Left hindlimb (tissue), 1 donor: ENCODE measurements around the gene FAM20B.

Experiments
- DNase-seq: peaks from one replicate; pipeline ENCODE4 v3.0.0-alpha.2; 2018

FAM20B gene

DNA sequence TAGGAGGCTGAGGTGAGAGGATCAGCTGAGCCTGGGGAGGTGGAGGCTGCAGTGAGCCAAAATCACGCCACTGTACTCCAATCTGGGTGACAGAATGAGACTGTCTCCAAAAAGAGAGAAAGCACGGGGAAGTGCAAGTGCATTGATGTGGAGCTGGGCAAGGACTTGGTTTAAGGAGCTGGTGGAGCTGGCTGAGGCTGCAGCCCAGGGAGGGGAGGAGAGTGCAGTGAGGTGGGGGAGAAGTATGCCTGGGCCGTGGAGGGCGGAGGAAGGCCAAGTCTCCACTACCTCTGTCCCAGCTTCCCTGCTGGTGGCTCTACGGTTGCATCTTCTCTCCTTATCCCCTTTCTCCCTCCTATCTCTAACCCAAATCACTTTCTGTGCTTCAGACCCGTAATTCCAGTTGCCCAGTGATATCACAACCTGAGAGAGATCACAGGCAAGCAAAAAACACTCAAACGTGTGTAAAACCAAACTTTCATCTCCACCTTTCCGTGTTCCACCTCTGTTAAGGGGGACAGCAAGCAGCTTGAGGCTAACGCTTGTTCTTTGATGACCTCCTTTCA, 67.3 kb downstream of the FAM20B start:
- no peak for DNase-seq

DNA sequence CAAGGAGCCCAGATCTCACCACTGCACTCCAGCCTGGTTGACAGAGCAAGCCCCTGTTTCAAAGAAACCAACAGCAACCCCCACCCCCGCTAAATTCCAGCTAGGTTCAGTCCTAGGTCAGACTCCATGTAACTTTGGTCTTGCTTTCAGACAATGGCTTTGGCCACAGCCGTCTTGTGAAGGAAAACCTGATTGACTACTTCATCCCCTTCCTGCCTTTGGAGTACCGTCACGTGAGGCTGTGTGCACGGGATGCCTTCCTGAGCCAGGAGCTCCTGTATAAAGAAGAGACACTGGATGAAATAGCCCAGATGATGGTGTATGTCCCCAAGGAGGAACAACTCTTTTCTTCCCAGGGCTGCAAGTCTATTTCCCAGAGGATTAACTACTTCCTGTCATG, 69.1 kb downstream of the FAM20B start:
- no peak for DNase-seq

DNA sequence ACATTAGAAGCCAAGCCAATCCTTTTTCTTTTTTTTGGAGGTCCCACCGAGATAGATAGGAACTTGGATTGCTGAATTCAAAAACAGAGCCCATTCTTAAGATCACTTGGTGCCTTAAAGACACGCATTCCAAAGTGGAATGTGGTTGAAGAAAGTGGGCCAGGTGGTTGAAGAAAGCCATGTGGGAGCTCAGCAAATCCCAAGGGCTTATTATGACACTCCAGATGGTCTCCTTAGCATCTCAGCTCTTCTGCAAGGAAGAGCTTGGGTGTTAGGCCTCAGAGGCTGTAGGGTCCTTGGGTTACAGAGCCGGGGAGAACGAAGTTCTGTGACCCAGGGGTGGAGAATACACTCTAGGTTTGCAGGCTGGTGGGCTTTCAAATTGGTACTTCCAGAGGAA, 69.7 kb downstream of the FAM20B start:
- no peak for DNase-seq

DNA sequence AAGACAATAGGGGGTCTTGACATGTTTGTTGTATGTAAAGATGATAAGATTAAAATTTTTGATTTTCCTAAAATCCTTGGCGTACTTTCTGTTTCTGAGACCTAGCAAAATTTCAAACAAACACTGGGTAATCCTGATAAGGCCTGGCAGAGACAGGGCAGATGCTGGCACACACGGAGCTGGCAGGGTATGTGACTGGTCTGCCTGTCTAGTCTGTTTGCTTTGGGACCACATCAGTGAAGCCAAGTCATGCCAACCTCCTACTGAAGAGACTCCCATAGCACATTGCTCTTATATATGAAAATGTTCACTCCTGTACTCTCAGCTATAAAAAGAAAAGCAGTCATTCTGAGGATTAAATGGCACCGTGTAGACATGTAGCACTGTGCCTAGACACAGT, 70.2 kb downstream of the FAM20B start:
- no peak for DNase-seq

DNA sequence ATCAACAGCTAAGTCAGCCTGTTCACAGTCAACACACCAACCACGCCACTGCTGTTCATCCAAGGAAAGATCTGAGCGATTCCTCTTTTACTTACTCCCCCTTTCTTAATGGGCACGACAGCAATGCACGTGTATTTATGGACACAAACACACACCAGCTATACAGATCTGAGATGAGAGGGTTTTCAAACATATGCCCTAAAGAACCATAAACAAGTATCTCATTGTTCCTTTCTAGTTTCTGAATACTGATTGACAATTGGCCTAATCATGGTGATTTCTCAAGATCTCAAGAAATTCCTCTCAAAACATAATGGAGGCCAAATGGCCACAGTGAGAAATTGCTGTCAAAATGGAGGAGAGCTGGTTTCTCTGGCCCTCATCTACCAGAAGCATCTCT, 74.2 kb downstream of the FAM20B start:
- DNase-seq = no peak

DNA sequence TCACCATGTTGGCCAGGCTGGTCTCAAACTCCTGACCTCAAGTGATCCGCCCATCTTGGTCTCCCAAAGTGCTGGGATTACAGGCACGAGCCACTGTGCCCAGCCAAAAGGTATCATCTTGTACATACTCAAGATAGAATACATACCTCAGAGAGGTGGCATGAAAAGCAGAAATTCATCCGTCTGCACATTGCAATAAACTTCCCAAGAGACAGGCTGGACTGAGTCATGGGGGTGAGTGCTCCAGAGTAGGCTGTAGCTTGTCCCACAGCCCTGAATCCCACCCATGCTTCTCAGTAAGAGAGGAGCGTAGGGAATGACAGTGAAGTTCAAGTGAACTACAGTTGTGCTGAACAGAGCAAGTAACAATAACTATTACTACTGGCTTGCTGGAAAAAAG, 75.9 kb downstream of the FAM20B start:
- DNase-seq = no peak

DNA sequence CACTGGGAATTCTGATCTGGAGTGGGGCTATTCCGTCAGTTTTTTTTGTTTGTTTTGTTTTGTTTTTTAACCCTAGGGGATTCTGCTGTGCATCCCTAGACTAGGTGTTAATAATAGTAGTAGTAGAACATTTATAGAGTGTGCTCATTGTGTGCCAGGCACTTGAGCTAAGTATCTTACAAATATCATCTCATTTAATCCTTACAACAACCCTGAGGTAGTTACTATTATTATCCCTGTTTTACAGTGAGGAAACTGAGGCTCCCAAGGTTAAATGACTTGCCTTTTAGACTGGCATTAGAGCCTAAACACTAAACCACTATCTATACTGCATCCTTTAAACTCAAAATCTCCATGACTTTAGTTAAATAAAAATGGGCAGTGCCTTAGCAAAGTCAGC, 78.3 kb downstream of the FAM20B start:
- DNase-seq = no peak

DNA sequence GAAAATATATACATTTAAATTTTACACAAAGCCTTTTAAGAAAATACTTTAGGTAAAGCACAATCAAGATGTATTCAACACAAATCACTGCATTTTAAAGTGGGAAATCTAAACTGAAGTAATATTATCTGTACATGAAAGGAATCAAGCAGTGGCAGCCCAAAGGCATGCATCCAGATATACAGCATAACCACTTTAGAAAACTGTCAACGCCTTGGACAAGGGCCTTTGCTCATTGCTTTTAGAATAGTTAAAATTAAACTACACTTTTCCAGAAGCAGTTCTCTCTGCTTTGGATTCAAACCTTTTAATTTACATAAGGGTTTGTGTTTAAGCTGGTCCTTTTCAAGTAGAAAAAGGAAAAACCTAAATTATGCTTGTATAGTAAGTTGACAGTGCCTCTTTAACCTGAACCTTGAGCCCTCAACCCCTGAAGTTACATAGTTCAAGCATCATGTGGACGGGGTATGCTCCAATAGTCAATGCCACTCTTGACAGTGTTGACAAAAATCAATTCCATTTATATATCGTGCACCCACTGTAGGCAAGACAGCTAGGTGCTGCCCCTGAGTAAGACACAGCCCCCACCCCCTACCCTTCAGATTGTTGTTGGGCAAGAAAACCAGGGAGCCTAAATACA, 79.0 kb downstream of the FAM20B start:
- DNase-seq = no peak

DNA sequence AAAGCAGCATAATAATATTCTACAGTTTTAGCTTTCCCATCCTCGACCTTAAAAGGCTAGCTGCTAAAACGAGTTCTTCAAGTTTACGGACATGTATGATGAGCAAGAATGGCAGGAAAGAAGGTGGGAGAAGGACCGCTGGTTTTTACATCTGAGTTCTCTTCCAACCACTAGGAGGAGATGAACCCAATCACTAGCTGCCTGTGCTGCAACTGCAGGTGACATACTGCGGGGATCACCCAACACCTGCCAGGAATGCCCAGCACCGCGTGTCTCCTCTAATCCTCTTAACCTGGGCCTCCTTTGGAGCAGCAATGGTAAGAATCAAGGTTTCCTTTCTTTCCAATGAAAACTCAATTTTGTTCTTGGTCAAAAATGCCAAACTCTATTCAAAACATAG, 79.7 kb downstream of the FAM20B start:
- no peak for DNase-seq

DNA sequence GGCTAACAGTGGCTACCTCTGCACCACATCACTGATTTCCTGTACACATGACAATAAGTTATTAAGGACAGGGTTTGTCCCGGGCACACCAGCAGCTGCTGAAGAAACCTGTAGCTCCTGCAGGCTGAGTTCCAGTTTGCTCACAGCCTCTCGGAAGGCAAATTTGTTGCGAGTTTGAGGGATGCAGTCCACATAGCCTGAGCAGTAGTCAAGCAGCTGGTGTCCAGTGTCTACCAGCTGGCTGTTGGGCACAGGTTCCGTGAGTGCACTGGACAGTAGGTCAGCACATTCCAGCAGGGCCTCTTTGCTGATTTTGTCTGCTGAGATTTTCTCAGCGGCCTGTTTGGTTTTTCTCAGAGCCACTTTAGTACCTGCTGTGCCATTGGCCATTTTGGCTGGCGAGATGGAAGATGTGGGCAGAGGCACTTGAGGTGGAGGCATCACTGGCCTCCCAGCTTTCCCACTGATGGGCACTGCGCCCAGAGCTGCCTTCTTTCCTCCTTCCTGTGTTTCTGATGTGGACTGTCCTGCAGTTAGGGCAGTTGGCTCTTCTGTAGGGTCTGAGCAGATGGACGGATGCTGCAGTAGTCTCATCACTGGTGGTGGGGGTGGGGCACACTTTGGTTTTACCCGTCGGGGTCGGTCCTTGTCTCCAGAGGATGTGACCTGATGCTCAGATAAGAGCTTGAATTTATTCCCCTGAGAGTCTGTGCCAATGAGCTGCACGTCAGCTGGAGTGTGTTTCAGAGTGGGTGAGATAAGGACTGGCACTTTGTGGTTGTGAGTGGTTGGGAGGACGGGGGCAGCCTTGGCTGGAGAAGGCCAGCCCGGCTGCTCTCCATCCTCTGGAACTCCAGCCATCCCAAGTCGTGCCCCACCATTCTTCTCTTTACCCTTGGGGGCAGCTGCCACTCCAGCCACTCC, 82.3 kb downstream of the FAM20B start:
- no peak for DNase-seq

DNA sequence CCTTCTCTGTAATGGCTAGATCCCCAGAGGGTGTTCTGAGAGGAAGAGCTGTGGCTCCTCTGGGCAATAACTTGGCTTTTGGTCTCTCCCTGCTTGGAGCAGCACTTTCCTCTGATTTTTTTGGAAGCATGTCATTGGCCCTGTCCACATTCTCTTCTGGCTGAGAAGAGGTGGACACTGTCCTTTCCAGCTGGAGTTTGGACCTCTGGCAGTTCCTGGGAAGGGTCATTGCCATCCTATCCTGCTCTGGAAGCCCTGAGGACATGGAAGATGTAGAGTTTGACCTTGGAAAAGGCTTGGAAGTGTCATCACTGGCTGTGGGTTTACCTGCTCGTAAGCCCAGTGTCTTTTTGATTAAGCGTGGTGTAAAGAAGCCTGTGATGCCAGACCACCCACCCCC, 83.0 kb downstream of the FAM20B start:
- DNase-seq = no peak

DNA sequence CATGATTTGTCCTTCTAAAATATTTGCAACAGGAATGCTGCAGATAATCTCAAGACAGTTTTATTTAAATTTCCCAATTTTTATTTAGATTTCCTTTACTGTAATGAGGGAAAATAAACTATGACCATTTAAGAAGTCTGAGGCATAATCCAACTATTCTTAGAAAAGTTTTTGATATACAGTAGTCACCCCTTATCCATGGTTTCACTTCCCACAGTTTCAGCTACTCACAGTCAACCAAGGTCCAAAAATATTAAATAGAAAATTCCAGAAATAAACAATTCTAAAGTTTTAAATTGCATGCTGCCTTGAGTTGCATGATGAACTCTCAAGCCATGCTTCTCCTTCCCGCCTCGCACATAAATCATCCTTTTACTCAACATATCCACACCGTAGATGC, 89.5 kb downstream of the FAM20B start:
- no peak for DNase-seq

DNA sequence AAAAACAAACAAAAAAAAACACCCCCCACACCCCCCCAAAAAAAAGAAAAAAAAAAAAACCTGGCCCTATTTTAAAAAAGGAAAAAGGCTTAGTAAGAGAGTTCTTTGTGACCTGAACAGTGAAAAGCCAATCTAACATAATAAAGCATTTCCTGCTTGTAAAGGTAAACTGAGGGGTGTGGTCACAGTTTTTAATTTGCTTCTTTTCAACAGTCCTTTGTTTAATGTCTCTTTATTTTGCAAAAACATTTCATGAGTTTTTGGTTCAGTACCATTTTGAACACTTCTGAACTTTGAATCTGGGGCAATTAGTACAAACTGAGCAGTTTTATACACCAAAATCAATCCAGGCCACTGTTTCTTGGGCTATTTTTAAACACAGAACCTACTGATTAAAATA, 93.8 kb downstream of the FAM20B start:
- DNase-seq = no peak

DNA sequence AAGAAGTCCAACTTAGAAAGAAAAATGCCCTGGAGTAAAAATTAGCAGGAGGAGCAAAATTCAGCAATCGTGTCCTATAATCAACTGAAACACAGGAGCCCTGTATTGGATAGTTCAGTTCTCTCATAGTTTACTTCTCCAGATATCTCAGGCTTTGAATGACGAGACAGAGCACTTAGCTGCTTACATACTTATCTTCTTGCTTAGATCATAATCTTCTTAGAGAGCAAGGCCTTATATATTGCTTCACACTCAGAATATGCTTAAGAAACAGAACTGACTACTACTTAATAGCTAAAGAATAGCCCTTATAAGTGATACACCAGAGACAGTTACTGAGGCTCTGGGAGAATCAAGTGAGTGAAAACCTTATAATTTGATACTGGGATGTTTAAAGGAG, 95.0 kb downstream of the FAM20B start:
- no peak for DNase-seq

DNA sequence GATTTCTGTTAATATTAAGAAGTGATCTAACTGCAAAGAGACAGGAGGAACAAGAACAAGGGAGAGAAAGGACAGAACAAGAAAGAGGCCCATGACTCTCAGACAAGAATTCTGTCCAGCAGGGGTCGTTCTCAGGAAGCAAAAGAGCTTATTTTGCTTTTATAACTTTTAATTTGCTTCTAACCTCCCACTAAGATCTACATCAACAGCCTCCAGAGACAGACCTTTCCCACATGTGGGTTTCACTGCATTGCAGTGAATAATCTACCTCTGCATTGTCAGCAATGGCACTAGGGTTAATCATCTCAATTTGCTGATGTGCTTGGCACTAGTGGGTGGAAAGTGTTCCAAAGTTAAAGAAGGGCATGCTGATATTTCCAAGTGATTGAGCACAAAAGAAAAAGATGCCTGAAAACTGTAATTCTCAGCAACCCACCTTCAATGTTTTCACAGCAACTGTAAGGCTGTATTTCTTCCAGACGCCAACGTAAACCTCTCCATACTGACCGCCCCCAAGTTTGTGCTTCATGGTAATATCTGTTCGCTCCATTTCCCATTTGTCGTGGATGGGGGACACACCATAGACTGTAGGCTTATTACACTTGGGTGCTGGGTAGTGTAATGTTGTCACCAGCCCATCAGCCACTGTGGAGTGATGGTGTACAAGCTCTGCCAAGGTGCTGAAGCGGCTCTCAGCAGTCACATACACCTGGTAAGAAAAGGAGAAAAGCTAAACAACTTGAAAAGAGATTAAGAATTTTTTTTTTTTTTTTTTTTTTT, 95.7 kb downstream of the FAM20B start:
- no peak for DNase-seq

DNA sequence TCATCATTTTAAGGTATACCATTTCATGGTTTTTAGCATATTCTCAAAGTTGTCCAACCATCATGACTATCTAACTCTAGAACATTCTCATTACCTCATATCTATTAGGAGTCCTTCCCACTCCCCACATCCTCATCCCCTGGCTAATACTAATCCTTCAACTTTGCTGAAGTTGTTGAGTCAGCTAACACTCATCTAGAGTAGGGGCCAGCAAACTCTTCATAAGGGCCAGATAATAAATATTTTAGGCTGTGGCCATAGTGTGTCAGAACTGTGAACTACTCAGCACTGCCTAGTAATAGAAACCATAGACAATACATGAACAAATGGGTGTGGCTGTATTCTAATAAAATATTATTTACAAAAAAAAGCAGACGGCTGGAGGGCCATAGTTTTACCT, 99.2 kb downstream of the FAM20B start:
- no peak for DNase-seq
